GM19328 (cell line): Measurements from ENCODE around the gene PATJ.
"Not testable (repeated sequence)": the region's sequence is repeated elsewhere in the genome, so short reads cannot be mapped to it uniquely, and the experiment has no call there.

ENCODE experiments used
- ATAC-seq: cut with Tn5 transposase; IDR thresholded peaks from one replicate; pipeline ENCODE4 v1.9.1; 2021; ENCODE audit warnings: mild to moderate bottlenecking, moderate library complexity; ENCODE audit not compliant: unreplicated experiment

PATJ gene

GRCh38 chr1:62198069-62198780, 455.9 kb downstream of the PATJ start:
- no peak for ATAC-seq

DNA sequence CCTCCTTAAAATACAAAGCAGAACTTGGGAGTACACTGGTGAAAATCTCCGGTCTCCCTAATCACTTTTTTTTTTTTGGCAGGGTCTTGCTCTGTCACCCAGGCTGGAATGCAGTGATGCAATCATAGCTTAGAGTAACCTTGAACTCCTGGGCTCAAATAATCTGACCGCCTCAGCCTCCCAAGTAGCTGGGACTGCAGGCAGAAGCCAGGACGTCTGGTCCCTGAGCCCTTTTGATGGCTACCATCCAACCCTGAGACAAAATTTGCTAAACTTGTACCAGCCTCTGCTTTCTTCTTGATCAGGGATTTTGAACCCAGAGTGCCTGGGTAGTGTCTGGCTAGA, 456.5 kb downstream of the PATJ start:
- no peak for ATAC-seq

GRCh38 chr1:62207187-62207586, 464.9 kb downstream of the PATJ start:
- ATAC-seq, result no peak

DNA sequence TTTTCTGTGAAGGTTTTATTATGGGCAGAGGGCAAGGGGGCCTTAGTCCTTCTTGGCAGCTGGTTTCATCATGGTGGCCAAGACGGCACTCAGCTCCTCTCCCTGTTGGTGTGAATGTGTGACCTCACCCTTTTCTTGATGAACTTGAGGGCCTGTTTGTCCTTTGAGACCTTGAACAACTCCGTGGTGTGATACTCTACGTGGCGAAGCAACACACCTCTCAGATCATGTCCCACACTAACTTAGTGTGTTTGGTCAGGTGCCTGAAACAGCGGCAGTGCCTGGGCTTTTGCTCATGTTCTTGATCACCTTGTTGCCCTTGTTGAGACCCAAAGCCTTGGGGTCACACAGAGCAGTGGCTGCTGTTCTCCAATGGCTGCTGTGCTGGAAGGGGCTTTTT, 465.8 kb downstream of the PATJ start:
- no peak for ATAC-seq

DNA sequence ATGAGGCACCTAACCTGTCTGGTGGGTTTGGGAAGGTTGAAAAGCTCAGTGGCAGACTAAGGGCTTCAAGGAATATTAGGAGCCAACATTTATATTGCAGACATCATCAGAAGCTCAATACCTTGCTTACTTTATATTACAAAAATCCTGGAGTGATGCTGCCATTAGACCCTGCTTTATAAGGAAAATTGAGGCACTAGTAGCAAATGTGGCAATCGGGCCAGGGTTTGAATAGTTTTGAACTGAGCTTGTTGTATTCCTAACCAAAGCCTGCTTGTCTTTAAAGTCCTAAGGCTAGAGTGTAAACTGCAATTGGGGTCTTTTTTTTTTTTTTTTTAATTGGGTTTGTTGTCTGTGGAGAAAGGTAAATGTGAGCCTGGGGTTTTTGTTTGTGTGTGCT, 466.7 kb downstream of the PATJ start:
- ATAC-seq, result no peak

GRCh38 chr1:62209931-62210595, 467.8 kb downstream of the PATJ start:
- no peak for ATAC-seq

GRCh38 chr1:62210960-62211359, 468.7 kb downstream of the PATJ start:
- no peak for ATAC-seq

- ATAC-seq, result no peak
These were observed 470.1 kb downstream of the PATJ start for GRCh38 chr1:62212411-62212810.

- ATAC-seq, result no peak
These were observed 471.0 kb downstream of the PATJ start for GRCh38 chr1:62213075-62213914.

DNA sequence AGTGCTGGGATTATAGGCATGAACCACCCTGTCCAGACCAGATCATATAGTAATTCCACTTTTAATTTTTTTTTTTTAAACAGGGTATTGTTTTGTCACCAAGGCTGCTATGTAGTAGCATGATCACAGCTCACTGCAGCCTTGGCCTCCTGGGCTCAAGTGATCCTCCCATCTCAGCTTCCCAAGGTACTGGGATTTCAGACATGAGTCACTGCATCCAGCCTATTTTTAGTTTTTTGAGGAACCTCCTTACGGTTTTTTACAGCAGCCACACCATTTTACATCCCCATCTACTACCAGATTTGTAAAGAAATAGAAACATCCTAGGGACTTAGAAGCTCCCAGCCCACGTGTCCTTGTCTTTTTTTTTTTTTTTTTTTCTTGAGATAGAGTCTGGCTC, 476.3 kb downstream of the PATJ start:
- no peak for ATAC-seq

DNA sequence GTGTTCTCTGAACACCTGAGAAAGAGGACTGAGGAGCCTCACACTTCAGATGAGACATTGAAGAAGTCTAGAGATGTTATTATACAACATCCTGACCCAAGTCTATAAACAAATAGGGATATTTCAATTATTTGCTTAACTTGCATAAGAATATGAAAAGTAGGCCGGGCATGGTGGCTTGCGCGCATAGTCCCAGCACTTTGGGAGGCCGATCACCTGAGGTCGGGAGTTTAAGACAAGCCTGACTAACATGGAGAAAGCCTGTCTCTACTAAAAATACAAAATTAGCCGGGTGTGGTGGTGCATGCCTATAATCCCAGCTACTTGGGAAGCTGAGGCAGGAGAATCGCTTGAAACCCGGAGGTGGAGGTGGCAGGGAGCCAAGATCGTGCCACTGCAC, 478.2 kb downstream of the PATJ start:
- ATAC-seq, result not testable (repeated sequence)

DNA sequence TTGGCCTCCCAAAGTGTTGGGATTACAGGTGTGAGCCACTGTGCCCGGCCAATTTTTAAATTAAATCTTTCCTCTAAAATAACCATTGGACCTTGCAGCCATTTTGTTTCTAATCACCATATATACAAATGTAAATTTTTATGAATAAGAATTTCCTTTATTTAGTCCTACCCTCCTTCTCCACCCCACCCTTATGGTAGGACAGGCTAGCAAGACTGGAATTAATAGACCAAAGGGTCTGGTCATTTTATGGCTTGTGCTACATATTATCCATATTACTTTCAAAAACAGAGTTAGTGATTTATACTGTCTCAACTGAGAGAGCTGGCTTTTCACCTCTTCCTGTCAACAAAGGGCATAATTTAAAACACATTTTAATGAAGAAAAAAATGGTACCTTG, 478.9 kb downstream of the PATJ start:
- ATAC-seq, result no peak

GRCh38 chr1:62222321-62222720, 480.0 kb downstream of the PATJ start:
- ATAC-seq, result no peak

DNA sequence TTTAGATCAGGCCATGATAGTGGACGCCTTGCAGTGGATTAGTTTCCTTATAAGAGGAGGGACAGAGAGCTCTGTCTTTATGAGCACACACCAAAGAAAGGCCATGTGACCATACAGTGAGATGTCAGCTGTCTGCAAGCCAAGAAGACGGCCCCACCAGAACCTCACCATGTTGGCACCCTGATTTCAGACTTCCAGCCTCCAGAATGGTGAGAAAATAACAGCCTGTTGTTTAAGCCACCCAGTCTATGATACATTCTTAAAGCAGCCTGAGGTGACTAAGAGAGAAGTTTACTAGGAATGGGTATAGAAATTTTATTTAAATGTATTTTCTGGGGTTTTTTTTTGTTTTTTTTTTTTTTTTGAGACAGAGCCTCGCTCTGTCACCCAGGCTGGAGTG, 481.9 kb downstream of the PATJ start:
- ATAC-seq, result no peak

GRCh38 chr1:62227496-62227895, 485.2 kb downstream of the PATJ start:
- no peak for ATAC-seq
